ENCODE results near the gene TNPO1. TPM values are rescaled to one million over a fixed set of nuclear protein-coding genes. Genes with fewer than 3 reads are reported as not detected.

TNPO1 gene
- total and polyA plus RNA-seq, 8 donors, result 7.5 to 531 (median 94.8) TPM

DNA sequence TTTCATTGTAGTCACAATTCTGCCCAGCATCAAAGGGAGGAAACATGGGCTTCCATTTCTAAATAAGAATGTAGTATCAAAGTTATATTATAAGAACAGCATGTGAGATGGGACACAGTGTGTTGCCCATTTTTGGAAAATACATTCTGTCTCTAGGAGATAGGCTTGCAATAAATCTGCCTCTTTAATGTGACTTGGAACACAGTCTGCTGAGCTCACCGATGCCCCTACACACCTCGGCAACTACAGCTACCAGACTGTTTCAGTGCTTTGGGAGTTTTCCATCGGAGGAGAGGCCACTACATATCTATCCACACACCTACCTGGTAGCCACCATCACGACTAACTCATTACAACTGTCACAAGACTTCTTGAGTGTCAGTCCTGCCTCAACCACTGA, 120.4 kb downstream of the TNPO1 start:
- TF ChIP-seq POLR2A (IDR thresholded peaks at IDR 0.05) (no peak), POLR2AphosphoS5 (IDR thresholded peaks at IDR 0.05) (no peak), EP300 (IDR thresholded peaks at IDR 0.05) (no peak)
- TF ChIP-seq, protein P1, sequence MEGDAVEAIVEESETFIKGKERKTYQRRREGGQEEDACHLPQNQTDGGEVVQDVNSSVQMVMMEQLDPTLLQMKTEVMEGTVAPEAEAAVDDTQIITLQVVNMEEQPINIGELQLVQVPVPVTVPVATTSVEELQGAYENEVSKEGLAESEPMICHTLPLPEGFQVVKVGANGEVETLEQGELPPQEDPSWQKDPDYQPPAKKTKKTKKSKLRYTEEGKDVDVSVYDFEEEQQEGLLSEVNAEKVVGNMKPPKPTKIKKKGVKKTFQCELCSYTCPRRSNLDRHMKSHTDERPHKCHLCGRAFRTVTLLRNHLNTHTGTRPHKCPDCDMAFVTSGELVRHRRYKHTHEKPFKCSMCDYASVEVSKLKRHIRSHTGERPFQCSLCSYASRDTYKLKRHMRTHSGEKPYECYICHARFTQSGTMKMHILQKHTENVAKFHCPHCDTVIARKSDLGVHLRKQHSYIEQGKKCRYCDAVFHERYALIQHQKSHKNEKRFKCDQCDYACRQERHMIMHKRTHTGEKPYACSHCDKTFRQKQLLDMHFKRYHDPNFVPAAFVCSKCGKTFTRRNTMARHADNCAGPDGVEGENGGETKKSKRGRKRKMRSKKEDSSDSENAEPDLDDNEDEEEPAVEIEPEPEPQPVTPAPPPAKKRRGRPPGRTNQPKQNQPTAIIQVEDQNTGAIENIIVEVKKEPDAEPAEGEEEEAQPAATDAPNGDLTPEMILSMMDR (IDR thresholded peaks at IDR 0.05), result no peak
- Histone ChIP-seq H3K9me3 (peaks cover 0 to 7% (median 2%) of the 10 kb centered on the region in 4 donors), H3K4me3 (no peak overlapping the region), H3K27me3 (peaks cover 0 to 5% (median 0%) of the 10 kb centered on the region in 3 donors), H3K4me1 (peaks cover 0 to 19% (median 2%) of the 10 kb centered on the region in 4 donors), H3K27ac (no peak overlapping the region), H3K36me3 (no peaks in the 10 kb centered on the region)
- intact Hi-C loops (cut with DNase I; ENCODE audit: low total_unique reads), result no loop called here
- DNase-seq, result no peak
- 78 to 94% (median 91%) methylated on average over 4 of the region's 4 CpGs for WGBS, 5 donors

DNA sequence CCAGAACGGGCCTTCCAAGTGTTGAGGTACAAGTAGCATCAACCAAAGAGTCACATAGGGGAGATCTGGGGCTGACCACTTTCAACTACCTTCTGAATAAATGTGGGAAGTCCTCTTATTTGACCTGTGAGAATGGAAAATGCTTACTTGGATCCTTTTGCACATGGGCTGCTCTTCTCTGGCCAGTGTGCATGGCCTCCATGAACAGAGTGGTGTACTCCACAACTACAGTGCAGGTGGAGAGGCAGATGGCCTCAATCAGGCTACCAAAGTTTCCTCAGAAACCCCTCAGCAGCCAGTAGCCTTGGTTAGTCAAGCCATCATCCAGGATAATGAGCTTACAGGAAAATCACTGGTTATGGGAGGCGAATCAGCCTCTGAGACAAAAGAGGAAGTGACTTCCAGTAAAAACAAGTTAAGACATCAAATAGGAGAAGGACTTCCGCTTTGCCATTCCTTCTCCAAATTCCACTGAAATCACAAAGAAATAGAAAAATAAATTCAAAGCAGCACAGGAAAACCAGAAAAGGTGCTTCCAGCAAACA, 121.1 kb downstream of the TNPO1 start:
- no peaks in the 10 kb centered on the region for H3K36me3 ChIP-seq
- H3K27me3 ChIP-seq, result peaks cover 0 to 5% (median 0%) of the 10 kb centered on the region in 3 donors
- H3K4me3 ChIP-seq, result no peak overlapping the region
- TF ChIP-seq POLR2A (IDR thresholded peaks at IDR 0.05), result no peak
- TF ChIP-seq EP300 (IDR thresholded peaks at IDR 0.05), result no peak
- no peak for TF ChIP-seq POLR2AphosphoS5 (IDR thresholded peaks at IDR 0.05)
- TF ChIP-seq, protein P1 (IDR thresholded peaks at IDR 0.05), result no peak
- peaks cover 0 to 19% (median 2%) of the 10 kb centered on the region in 4 donors for H3K4me1 ChIP-seq
- peak overlapping the region in 2 of 5 donors; percentile 8 to 12 for H3K27ac ChIP-seq
- peaks cover 0 to 7% (median 2%) of the 10 kb centered on the region in 4 donors for H3K9me3 ChIP-seq
- intact Hi-C loops (cut with DNase I; ENCODE audit: low total_unique reads), result no loop called here
- no peak for DNase-seq
- WGBS, 5 donors, result 86 to 90% (median 89%) methylated on average over 3 of the region's 3 CpGs

GRCh38 chr5:72938206-72938605, 121.7 kb downstream of the TNPO1 start:
- peaks cover 0 to 19% (median 2%) of the 10 kb centered on the region in 4 donors for H3K4me1 ChIP-seq
- 11 to 43% (median 33%) methylated on average over 1 of the region's 1 CpG for WGBS, 5 donors
- peak in 1 of 2 donors; percentile 19 for DNase-seq
- intact Hi-C loops (cut with DNase I; ENCODE audit: low total_unique reads), result no loop called here
- TF ChIP-seq, protein P1 (IDR thresholded peaks at IDR 0.05), result no peak
- no peak for TF ChIP-seq POLR2AphosphoS5 (IDR thresholded peaks at IDR 0.05)
- TF ChIP-seq EP300 (IDR thresholded peaks at IDR 0.05), result no peak
- H3K4me3 ChIP-seq, result no peak overlapping the region
- H3K27me3 ChIP-seq, result peaks cover 0 to 5% (median 0%) of the 10 kb centered on the region in 3 donors
- H3K9me3 ChIP-seq, result peaks cover 0 to 7% (median 2%) of the 10 kb centered on the region in 4 donors
- H3K27ac ChIP-seq, result peak overlapping the region in 2 of 5 donors; percentile 8 to 12
- no peaks in the 10 kb centered on the region for H3K36me3 ChIP-seq

GRCh38 chr5:72940082-72940481, 123.6 kb downstream of the TNPO1 start:
- 32 to 47% (median 37%) methylated on average over 4 of the region's 4 CpGs for WGBS, 5 donors
- H3K36me3 ChIP-seq, result no peaks in the 10 kb centered on the region
- H3K9me3 ChIP-seq, result peaks cover 0 to 3% (median under 1%) of the 10 kb centered on the region in 4 donors
- DNase-seq, result no peak
- no peak overlapping the region for H3K4me3 ChIP-seq
- H3K4me1 ChIP-seq, result peaks cover 0 to 19% (median 2%) of the 10 kb centered on the region in 4 donors
- peaks cover 0 to 2% (median 0%) of the 10 kb centered on the region in 3 donors for H3K27me3 ChIP-seq
- intact Hi-C loops (cut with DNase I; ENCODE audit: low total_unique reads), result no loop called here
- peak overlapping the region in 1 of 5 donors; percentile 30 for H3K27ac ChIP-seq
- no peak for TF ChIP-seq EP300 (IDR thresholded peaks at IDR 0.05)
- TF ChIP-seq, protein P1 (IDR thresholded peaks at IDR 0.05), result no peak
- TF ChIP-seq POLR2A (IDR thresholded peaks at IDR 0.05), result no peak
- no peak for TF ChIP-seq POLR2AphosphoS5 (IDR thresholded peaks at IDR 0.05)
